K562 (cell line): ENCODE data around the gene ACOX2. TPM values are rescaled to one million over a fixed set of nuclear protein-coding genes. Genes with fewer than 3 reads are reported as not detected.

ENCODE experiments used
- ATAC-seq: fragments of 200-7000 bp; cut with Tn5 transposase; 3 replicates; pipeline ENCODE4 v1.9.1; 2020; ENCODE audit warnings: moderate library complexity
- BruUV-seq: library from RNA; stranded (reverse); fragments of 400-500 nt; replicated peaks from 2 replicates; lab custom pipeline; 2021; lab: Mats Ljungman, UMichigan
- CTCF ChIA-PET: fragments of 300-600 bp; formaldehyde crosslinking; extraction: SDS; loops from one replicate; lab custom pipeline; 2021; ENCODE audit warnings: low intra/inter-chr PET ratio; lab: Yijun Ruan, JAX
- POLR2A ChIA-PET: fragments of 300-600, 350-650 bp; sonication (Branson Sonifier 250); formaldehyde crosslinking; extraction: SDS; loops from one replicate; lab custom pipeline; 2021; ENCODE audit warnings: antibody characterized with exemption, inconsistent platforms; lab: Yijun Ruan, JAX
- DNase-seq, 4 experiments: peaks; one replicate each; pipeline versions ENCODE4 v3.0.0 to v3.0.0-alpha.2; 2011 to 2018; ENCODE audit warnings: low spot score in 3 of 4, mixed read lengths in 3 of 4; ENCODE audit errors: extremely low read depth in 1 of 4
- FAIRE-seq: peaks from 2 replicates; lab custom pipeline; 2011; peaks lifted over from hg19 to GRCh38; lab: Jason Lieb, UNC
- H2AFZ ChIP-seq: 2 replicates; pipeline ENCODE4 v1.6.0; 2011; ENCODE audit warnings: low read depth, low read length, control low read depth, inconsistent platforms
- H3K27ac ChIP-seq: fragments of 200-600 bp; 3 replicates; pipeline ENCODE4 v1.8.0; 2011; ENCODE audit warnings: low read depth, mild to moderate bottlenecking, control low read depth, inconsistent platforms, low read length, moderate library complexity, mixed read lengths; ENCODE audit errors: extremely low read depth
- H3K27me3 ChIP-seq, 2 experiments: fragments of 300-600 bp in 1 of 2; 2 replicates in 1 of 2; 3 replicates in 1 of 2; pipeline versions ENCODE4 v1.6.0 to v1.8.0; 2011; ENCODE audit warnings: inconsistent platforms in 2 of 2, low read length in 2 of 2, mild to moderate bottlenecking in 1 of 2, mixed read lengths in 1 of 2, moderate library complexity in 1 of 2; ENCODE audit not compliant: control insufficient read depth in 2 of 2, insufficient read depth in 2 of 2
- H3K36me3 ChIP-seq: fragments of 300-600 bp; 3 replicates; pipeline ENCODE4 v1.8.0; 2011; ENCODE audit warnings: mild to moderate bottlenecking, low read length, inconsistent platforms; ENCODE audit not compliant: control insufficient read depth, insufficient read depth
- H3K4me1 ChIP-seq, 2 experiments: fragments of 200-600 bp in 1 of 2; replicated peaks in 1 of 2; 2 replicates in 1 of 2; 3 replicates in 1 of 2; pipeline versions ENCODE4 v1.5.1 to v1.8.0; 2011; ENCODE audit warnings: inconsistent platforms in 2 of 2, low read length in 2 of 2, mild to moderate bottlenecking in 1 of 2, mixed read lengths in 1 of 2, moderate library complexity in 1 of 2; ENCODE audit not compliant: control insufficient read depth in 2 of 2, insufficient read depth in 2 of 2
- H3K4me2 ChIP-seq: 2 replicates; pipeline ENCODE4 v1.6.1; 2011; ENCODE audit warnings: low read length, control low read depth, inconsistent platforms, mixed read lengths; ENCODE audit not compliant: insufficient read depth
- H3K4me3 ChIP-seq: fragments of 200-600 bp; sonication (generic), shearing (Covaris generic); 2 replicates; pipeline ENCODE4 v1.5.1; 2016; ENCODE audit warnings: control low read depth, inconsistent platforms
- H3K79me2 ChIP-seq: fragments of 200-600 bp; 3 replicates; pipeline ENCODE4 v1.8.0; 2011; ENCODE audit warnings: low read length, inconsistent platforms; ENCODE audit not compliant: control insufficient read depth, insufficient read depth
- H3K9ac ChIP-seq, 2 experiments: 2 replicates each; pipeline versions ENCODE4 v1.6.0 to v1.6.1; 2011; ENCODE audit warnings: low read depth in 2 of 2, low read length in 2 of 2, control low read depth in 1 of 2, inconsistent platforms in 1 of 2, mild to moderate bottlenecking in 1 of 2, mixed read lengths in 1 of 2; ENCODE audit not compliant: insufficient read depth in 1 of 2
- H3K9me1 ChIP-seq: one replicate; pipeline ENCODE4 v1.6.0; 2011; ENCODE audit warnings: inconsistent platforms, mild to moderate bottlenecking, low read length, moderate library complexity; ENCODE audit not compliant: control insufficient read depth, insufficient read depth
- H3K9me3 ChIP-seq: replicated peaks from 2 replicates; pipeline ENCODE4 v1.5.1; 2011; ENCODE audit warnings: low read depth, low read length, inconsistent platforms; ENCODE audit not compliant: control insufficient read depth, insufficient read depth
- H4K20me1 ChIP-seq: replicated peaks from 2 replicates; pipeline ENCODE4 v1.6.1; 2011; ENCODE audit warnings: low read length, inconsistent platforms, mixed read lengths; ENCODE audit not compliant: control insufficient read depth, insufficient read depth
- CREM ChIP-seq: IDR thresholded peaks from 2 replicates; pipeline ENCODE4 v1.6.1; 2014; ENCODE audit warnings: antibody characterized with exemption, low read depth
- CTCFL ChIP-seq: IDR thresholded peaks from 2 replicates; pipeline ENCODE4 v1.6.1; 2011; ENCODE audit warnings: borderline replicate concordance, low read depth, mild to moderate bottlenecking, moderate library complexity, low read length; ENCODE audit not compliant: insufficient read depth, poor library complexity, severe bottlenecking
- E2F6 ChIP-seq, 2 experiments: IDR thresholded peaks; 2 replicates each; pipeline ENCODE4 v1.6.1; 2011; ENCODE audit warnings: borderline replicate concordance in 1 of 2, control low read depth in 1 of 2, low read depth in 1 of 2, low read length in 1 of 2, mild to moderate bottlenecking in 1 of 2, mixed read lengths in 1 of 2, moderate library complexity in 1 of 2; ENCODE audit not compliant: insufficient read depth in 1 of 2, insufficient read length in 1 of 2, poor library complexity in 1 of 2, severe bottlenecking in 1 of 2; ENCODE audit errors: extremely low read depth in 1 of 2
- ERF ChIP-seq: fragments of 450-650 bp; formaldehyde crosslinking; IDR thresholded peaks from 2 replicates; pipeline ENCODE4 v1.4.0; 2020; ENCODE audit warnings: mild to moderate bottlenecking, mixed read lengths
- MBD1 ChIP-seq: fragments of 250-450 bp; sonication (Bioruptor Pico); IDR thresholded peaks from 2 replicates; pipeline ENCODE4 v1.8.0; 2022; ENCODE audit warnings: inconsistent platforms
- MYBL2 ChIP-seq, 2 experiments: fragments of 450-650 bp in 1 of 2; sonication (generic) in 1 of 2; formaldehyde crosslinking in 1 of 2; IDR thresholded peaks; 2 replicates each; pipeline versions ENCODE4 v1.6.1 to v1.8.1; 2017 to 2022; ENCODE audit warnings: borderline replicate concordance in 1 of 2, inconsistent platforms in 1 of 2, low read depth in 1 of 2, mild to moderate bottlenecking in 1 of 2, missing genetic modification reagents in 1 of 2, moderate library complexity in 1 of 2
- NCOA1 ChIP-seq: fragments of 450-650 bp; IDR thresholded peaks from 2 replicates; pipeline ENCODE4 v1.6.1; 2016; ENCODE audit warnings: low read depth
- TEAD2 ChIP-seq: fragments of 450-650 bp; IDR thresholded peaks from 2 replicates; pipeline ENCODE4 v1.6.1; 2016; ENCODE audit warnings: missing genetic modification characterization, control low read depth, missing compliant biosample characterization
- TFAP4 ChIP-seq: sonication (generic); formaldehyde crosslinking; IDR thresholded peaks from 2 replicates; pipeline ENCODE4 v1.8.0; 2022; ENCODE audit warnings: missing genetic modification reagents, mild to moderate bottlenecking, moderate library complexity, borderline replicate concordance
- U2AF2 ChIP-seq: fragments of 200-400 bp; formaldehyde crosslinking; optimal IDR thresholded peaks from 2 replicates; pipeline ENCODE3; 2017; ENCODE audit warnings: low read depth, mild to moderate bottlenecking, low read length
- ZNF589 ChIP-seq: fragments of 200-800 bp; sonication (Bioruptor generic); IDR thresholded peaks from 2 replicates; pipeline ENCODE4 v1.6.1; 2016; ENCODE audit warnings: low read depth, missing genetic modification characterization, missing compliant biosample characterization
- WGBS: fragments of 100-300 bp; shearing (Covaris generic); methylation state at CpG from one replicate; pipeline ENCODE4 v1.1.6; 2016; ENCODE audit warnings: low coverage, mixed read lengths; ENCODE audit not compliant: insufficient coverage; ENCODE audit errors: missing lambda C conversion rate; 5-methylcytosine and 5-hydroxymethylcytosine counted together
- in situ Hi-C: fragments of 300-500 bp; cut with MboI; formaldehyde crosslinking; loops from 4 replicates; pipeline ENCODE4 v1.15.0; 2018; ENCODE audit warnings: inconsistent platforms, mixed read lengths
- intact Hi-C: fragments of 100-400 bp; cut with micrococcal nuclease; formaldehyde crosslinking; loops from 2 replicates; pipeline ENCODE4 v1.14.2; 2022
- polyA plus RNA-seq, 8 experiments: library from polyadenylated mRNA; depleted of rRNA in 4 of 8; stranded (reverse) in 5 of 8; unstranded in 3 of 8; fragments of >200 nt; fragmentation: Nextera tagmentation in 2 of 8; fragmentation: Illumina TruSeq in 1 of 8; extraction: Ambion mirVana in 2 of 8; extraction: Trizol in 1 of 8; gene quantifications; 2 replicates each; pipeline versions ENCODE4 v1.2.1 to v1.2.3, GENCODE V29; 2011 to 2014; ENCODE audit warnings: inconsistent platforms in 1 of 8, missing spikeins in 1 of 8
- total RNA-seq, 7 experiments: library from RNA; depleted of rRNA in 6 of 7; stranded (reverse); fragments of >200 nt in 6 of 7; fragmentation: Illumina TruSeq in 2 of 7; extraction: Trizol in 2 of 7; gene quantifications; 2 replicates each; pipeline versions ENCODE4 v1.2.1 to v1.2.3, GENCODE V29; 2011 to 2021; ENCODE audit warnings: low replicate concordance in 1 of 7

The ACOX2 gene
- total and polyA plus RNA-seq, 9 of the 15 experiments (the other 6 are each of a cell fraction or from before 2014, with no cell fraction given) = 0.15 TPM; not detected in 8

- Histone ChIP-seq H3K4me2 (peak overlapping the region; percentile 66), H3K79me2 (no peaks in the 10 kb centered on the region), H3K9ac (peak overlapping the region in 1 of 2 experiments; percentile 78; a peak in 2 of 4 replicates), H3K27ac (no peak overlapping the region), H3K27me3 (peaks cover 9 to 57% of the 10 kb centered on the region in 2 experiments; a peak in 4 of 5 replicates), H3K9me1 (no peaks in the 10 kb centered on the region), H3K9me3 (no peaks in the 10 kb centered on the region), H4K20me1 (peaks cover 5% of the 10 kb centered on the region; the same call in 1 of the 2 replicates), H3K36me3 (no peaks in the 10 kb centered on the region), H3K4me1 (peaks cover 0 to 12% of the 10 kb centered on the region in 2 experiments; a peak in 3 of 5 replicates), H3K4me3 (peak overlapping the region; percentile 36), H2AFZ (peak overlapping the region; percentile 77)
- DNase-seq (peak; percentile 59 to 72 (median 68)), ATAC-seq (peak; percentile 99), FAIRE-seq (no peak)
- intact Hi-C loops = no loop called here
- ChIA-PET CTCF (no interaction called here), POLR2A (interaction anchor here (0.6 to 0.8 kb wide), 2 partner anchors 13 to 46 kb away, joined by 3 to 5 read pairs; no protein-coding TSS in a partner anchor)
- WGBS = under 1% methylated on average over 28 of the region's 46 CpGs
- no TSS peak for BruUV-seq
- in situ Hi-C loops = no loop called here
- TF ChIP-seq ZNF589 (CRISPR knock-in tag) = no peak
- peak in 1 of 2 experiments; percentile 81 for TF ChIP-seq E2F6 (IDR thresholded peaks at IDR 0.05; ENCODE audit: borderline replicate concordance in 1 of 2, extremely low read depth in 1 of 2, insufficient read depth in 1 of 2, insufficient read length in 1 of 2, low read depth in 1 of 2, low read length in 1 of 2, poor library complexity in 1 of 2, severe bottlenecking in 1 of 2)
- no peak for TF ChIP-seq MBD1 (CRISPR knock-in tag)
- peak; percentile 65 for TF ChIP-seq CTCFL
- TF ChIP-seq TEAD2 (tag) = no peak
- TF ChIP-seq CREM = 0 out of 2 replicates have a peak, but pooled peaks have one; percentile 4
- no peak for TF ChIP-seq NCOA1
- TF ChIP-seq MYBL2 (IDR thresholded peaks at IDR 0.05; ENCODE audit: low read depth) = no peak
- no peak for TF ChIP-seq MYBL2 (CRISPR knock-in tag; IDR thresholded peaks at IDR 0.05; ENCODE audit: borderline replicate concordance)
- peak; percentile 62; the same call in 1 of the 2 replicates for TF ChIP-seq TFAP4 (CRISPR knock-in tag)
- TF ChIP-seq U2AF2 = no peak
- no peak for TF ChIP-seq ERF (CRISPR knock-in tag)
Measured at GRCh38 chr3:58585005-58585786, 48.2 kb upstream of the ACOX2 start.
